ENCODE data around the gene LAMA5.

Gene LAMA5

DNA sequence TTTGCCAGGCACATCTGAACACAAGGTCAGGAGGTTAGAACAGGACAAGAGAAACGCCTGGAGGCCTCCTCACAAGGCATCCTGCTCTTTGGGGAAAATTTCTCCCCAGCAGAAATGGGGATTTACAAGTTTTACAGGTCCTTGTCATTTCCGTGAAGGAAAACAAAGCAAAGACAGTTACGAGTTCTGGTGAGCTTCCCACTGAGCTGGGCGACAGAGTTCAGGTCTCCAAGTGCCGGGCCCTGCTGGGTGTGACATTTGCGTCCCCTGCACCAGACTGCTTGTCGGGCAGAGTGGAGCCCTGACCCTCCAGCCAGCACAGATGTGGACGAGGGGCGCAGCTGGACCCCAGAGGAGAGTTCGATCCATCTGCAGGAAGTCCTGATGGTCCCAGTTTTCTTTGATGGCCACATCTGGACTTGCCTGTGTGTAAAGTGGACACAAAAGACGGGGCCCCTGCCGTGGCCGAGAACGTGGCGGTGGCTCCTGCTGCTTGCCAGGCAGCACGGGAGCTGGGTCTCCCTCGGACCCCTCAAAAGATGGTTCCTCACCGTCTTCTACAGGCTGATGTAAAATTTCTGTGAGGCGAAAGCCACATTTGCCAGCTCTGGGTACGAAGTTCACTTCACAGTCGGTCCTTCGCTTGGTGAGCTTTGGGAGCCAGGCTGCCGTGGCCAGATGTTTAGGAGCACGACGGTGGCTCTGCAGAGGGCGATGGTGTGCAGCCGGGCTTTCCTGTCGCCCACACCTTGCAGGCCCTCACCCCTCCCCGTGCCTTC is 69.5 kb downstream of the LAMA5 start:
- DNase-seq (ENCODE audit: low read depth) = no peak
- no peak overlapping the region for H3K4me3 ChIP-seq (ENCODE audit: low read length)
- TF ChIP-seq, protein P1, sequence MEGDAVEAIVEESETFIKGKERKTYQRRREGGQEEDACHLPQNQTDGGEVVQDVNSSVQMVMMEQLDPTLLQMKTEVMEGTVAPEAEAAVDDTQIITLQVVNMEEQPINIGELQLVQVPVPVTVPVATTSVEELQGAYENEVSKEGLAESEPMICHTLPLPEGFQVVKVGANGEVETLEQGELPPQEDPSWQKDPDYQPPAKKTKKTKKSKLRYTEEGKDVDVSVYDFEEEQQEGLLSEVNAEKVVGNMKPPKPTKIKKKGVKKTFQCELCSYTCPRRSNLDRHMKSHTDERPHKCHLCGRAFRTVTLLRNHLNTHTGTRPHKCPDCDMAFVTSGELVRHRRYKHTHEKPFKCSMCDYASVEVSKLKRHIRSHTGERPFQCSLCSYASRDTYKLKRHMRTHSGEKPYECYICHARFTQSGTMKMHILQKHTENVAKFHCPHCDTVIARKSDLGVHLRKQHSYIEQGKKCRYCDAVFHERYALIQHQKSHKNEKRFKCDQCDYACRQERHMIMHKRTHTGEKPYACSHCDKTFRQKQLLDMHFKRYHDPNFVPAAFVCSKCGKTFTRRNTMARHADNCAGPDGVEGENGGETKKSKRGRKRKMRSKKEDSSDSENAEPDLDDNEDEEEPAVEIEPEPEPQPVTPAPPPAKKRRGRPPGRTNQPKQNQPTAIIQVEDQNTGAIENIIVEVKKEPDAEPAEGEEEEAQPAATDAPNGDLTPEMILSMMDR (IDR thresholded peaks at IDR 0.05; ENCODE audit: insufficient read depth, low read depth, low read length, missing control alignments) = no peak

DNA sequence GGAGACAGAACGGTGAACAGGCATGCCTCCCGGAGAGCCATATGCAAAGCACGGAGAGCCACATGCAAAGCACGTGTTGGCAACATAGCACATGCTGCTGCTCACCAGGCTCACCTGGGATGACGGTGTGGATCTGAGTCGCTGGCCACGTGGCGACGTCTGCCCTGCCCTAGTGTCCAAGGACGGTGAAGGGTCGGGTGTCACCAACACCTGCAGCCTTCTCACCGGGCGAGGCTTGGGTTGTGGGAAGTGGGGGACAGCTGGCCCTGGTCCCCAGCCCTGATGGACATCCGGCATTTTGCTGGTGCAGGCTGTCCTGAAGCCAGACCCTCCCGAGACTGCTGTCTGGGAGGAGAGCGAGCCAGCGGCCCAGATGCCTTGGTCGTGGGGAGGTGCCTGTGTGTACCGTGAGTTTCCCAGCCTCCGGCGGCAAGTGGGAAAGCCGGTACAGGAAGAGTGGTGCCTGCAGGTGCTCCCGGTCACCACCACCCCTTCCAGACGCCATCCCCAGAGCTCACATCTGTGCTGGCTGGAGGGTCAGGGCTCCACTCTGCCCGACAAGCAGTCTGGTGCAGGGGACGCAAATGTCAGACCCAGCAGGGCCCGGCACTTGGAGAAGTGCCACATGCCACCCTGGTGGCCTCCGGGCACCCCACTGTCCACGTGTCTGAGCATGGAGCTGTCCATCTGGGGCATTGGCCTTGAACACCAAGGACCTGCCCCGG is 70.2 kb downstream of the LAMA5 start:
- no peak for DNase-seq (ENCODE audit: low read depth)
- H3K4me3 ChIP-seq (ENCODE audit: low read length) = no peak overlapping the region
- TF ChIP-seq, protein P1 (IDR thresholded peaks at IDR 0.05; ENCODE audit: insufficient read depth, low read depth, low read length, missing control alignments) = no peak

DNA sequence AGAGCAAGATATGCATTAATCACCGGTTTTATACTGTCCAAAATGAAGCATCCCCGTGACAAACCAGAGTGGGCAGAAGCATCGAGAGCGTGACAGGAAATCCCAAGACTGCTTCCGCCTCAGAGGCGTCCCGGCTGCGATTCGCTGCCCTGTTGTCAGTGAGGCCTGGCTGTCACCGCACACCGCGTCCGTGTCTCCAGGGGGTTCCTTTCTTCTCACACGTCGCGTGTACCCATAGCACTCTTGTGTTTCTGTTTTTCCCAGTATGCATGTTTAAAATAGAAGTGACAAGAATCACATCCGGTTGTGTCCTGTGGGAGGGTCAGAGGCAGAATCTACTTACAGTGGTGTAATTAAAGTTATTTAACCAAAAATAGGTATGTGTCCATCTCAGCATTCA is 72.6 kb downstream of the LAMA5 start:
- no peak overlapping the region for H3K4me3 ChIP-seq (ENCODE audit: low read length)
- TF ChIP-seq, protein P1 (IDR thresholded peaks at IDR 0.05; ENCODE audit: insufficient read depth, low read depth, low read length, missing control alignments) = no peak
- no peak for DNase-seq (ENCODE audit: low read depth)

DNA sequence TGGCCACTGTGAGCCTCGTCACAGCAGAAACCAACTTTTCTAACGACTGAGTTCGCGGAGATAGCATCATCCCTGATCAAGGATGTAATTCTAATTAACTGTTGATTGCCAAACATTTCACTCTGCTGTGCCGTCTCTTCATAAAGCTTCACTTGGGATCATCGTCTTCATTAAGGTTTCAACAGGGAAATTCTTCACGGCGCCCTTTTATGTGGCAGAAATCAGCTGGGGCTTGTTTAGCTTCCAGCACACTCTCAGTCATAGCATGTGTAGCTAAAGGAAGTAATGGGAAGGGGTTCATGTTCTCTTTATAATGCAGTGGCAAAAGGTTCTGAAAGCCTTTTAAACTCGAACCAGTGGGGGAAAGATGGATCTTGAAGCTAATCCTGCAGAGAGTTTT is 73.2 kb downstream of the LAMA5 start:
- no peak for DNase-seq (ENCODE audit: low read depth)
- TF ChIP-seq, protein P1 (IDR thresholded peaks at IDR 0.05; ENCODE audit: insufficient read depth, low read depth, low read length, missing control alignments) = no peak
- H3K4me3 ChIP-seq (ENCODE audit: low read length) = no peak overlapping the region

DNA sequence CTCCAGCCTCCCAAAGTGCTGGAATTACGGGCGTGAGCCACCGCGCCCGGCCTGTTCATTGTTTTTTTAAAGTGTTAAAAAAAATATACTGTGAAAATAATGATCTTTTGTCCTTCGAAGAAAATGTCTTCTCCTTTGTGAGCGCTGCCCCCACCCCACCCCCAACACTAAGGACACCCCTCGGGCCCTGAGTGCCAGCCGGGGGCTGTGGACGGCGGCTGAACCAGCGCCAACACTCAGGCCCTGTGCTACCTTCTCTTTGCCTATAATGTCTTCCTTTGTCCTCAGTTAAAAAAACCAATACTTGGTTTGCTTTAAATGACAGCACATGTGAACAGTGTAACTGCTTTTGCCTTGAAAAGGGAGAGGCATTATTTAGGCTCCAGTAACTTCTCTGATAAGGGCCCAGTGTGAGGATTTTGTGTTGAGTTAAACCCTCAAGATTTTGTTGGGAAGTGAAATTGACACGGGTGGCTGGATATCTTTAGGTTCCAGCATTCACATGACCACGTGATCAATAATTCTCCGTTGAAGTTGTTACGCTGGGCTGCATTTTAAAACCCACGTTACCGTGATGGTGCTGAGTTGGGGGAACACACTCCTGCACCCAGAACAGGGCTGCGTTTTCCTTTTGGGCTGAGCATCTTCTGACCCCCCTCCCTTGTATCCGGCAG is 73.9 kb downstream of the LAMA5 start:
- TF ChIP-seq, protein P1 (IDR thresholded peaks at IDR 0.05; ENCODE audit: insufficient read depth, low read depth, low read length, missing control alignments) = no peak
- H3K4me3 ChIP-seq (ENCODE audit: low read length) = no peak overlapping the region
- DNase-seq (ENCODE audit: low read depth) = no peak

DNA sequence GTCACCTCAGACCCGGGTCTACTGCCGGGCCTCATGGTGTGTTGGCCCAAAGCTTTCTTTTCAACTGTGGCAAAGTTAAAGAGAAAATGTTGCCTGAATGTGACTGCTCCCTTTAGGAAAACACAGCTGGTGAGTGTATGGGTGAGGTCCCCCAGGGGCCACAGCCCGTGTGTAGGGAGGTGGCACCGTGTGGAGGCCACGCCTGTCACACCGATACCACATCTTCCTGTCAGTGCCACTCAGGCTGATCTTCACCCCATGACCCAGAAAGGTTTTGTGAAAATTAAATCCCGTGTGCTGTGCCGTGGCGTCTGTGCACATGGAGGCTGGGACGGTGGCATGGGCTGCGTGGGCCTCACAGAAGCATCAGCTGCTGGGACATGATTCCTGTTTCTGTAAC is 75.0 kb downstream of the LAMA5 start:
- TF ChIP-seq, protein P1 (IDR thresholded peaks at IDR 0.05; ENCODE audit: insufficient read depth, low read depth, low read length, missing control alignments) = no peak
- DNase-seq (ENCODE audit: low read depth) = no peak

More for the DNA sequence above, 75.0 kb downstream of the LAMA5 start:
- no peak overlapping the region for H3K4me3 ChIP-seq (ENCODE audit: low read length)

All from epithelial cell of esophagus (primary cell).